Measurements from ENCODE around the gene CTRB1. TPM values are rescaled to one million over a fixed set of nuclear protein-coding genes. Genes with fewer than 3 reads are reported as not detected.

Gene CTRB1
- total and polyA plus RNA-seq, 2 of the 13 experiments (the other 11 are each of a cell fraction or from before 2014, with no cell fraction given) = not detected

DNA sequence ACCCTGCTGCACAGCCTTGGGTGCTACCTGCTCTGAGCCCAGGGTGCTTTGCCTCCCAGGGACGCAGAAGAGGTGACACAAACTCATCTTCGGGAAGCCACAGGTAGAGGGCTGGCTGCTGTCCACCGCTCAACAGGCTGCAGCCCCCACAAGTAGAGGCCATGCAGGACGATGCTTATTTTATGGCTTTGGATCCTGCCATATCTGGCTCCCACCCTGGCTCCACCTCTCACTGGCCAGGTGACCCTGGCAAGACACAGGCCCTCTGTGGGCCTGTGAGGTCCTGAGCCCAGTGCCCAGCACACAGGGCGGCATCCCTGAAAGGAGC is 44.0 kb downstream of the CTRB1 start (continued):
- no peak for TF ChIP-seq CCAR2 (optimal IDR thresholded peaks at IDR 0.05; ENCODE audit: low read depth, low read length)
- peak; percentile 15; the same call in 1 of the 2 replicates for TF ChIP-seq ZNF296 (CRISPR knock-in tag; conservative IDR thresholded peaks at IDR 0.05)
- TF ChIP-seq ZNF264 (CRISPR knock-in tag; IDR thresholded peaks at IDR 0.05) = peak; percentile 7
- no peak for TF ChIP-seq ZNF790 (CRISPR knock-in tag; IDR thresholded peaks at IDR 0.05; ENCODE audit: borderline replicate concordance)
- no peak for TF ChIP-seq RNF2 (conservative IDR thresholded peaks at IDR 0.05; ENCODE audit: low read depth)
- TF ChIP-seq FLYWCH1 (CRISPR knock-in tag; IDR thresholded peaks at IDR 0.05) = no peak
- TF ChIP-seq ZFP36L2 (CRISPR knock-in tag; IDR thresholded peaks at IDR 0.05) = no peak
- no peak for TF ChIP-seq ZNF766 (CRISPR knock-in tag; IDR thresholded peaks at IDR 0.05; ENCODE audit: borderline replicate concordance)
- TF ChIP-seq, protein P1, sequence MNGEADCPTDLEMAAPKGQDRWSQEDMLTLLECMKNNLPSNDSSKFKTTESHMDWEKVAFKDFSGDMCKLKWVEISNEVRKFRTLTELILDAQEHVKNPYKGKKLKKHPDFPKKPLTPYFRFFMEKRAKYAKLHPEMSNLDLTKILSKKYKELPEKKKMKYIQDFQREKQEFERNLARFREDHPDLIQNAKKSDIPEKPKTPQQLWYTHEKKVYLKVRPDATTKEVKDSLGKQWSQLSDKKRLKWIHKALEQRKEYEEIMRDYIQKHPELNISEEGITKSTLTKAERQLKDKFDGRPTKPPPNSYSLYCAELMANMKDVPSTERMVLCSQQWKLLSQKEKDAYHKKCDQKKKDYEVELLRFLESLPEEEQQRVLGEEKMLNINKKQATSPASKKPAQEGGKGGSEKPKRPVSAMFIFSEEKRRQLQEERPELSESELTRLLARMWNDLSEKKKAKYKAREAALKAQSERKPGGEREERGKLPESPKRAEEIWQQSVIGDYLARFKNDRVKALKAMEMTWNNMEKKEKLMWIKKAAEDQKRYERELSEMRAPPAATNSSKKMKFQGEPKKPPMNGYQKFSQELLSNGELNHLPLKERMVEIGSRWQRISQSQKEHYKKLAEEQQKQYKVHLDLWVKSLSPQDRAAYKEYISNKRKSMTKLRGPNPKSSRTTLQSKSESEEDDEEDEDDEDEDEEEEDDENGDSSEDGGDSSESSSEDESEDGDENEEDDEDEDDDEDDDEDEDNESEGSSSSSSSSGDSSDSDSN (CRISPR knock-in tag; IDR thresholded peaks at IDR 0.05) = peak; percentile 73; the same call in 1 of the 2 replicates
- peak; percentile 10 for TF ChIP-seq HNRNPLL (IDR thresholded peaks at IDR 0.05; ENCODE audit: low read depth, low read length, poor library complexity, severe bottlenecking)
- 0 out of 2 replicates have a peak, but pooled peaks have one; percentile 1 for TF ChIP-seq HOXA5 (CRISPR knock-in tag; IDR thresholded peaks at IDR 0.05)
- no peak for TF ChIP-seq TOPORS (CRISPR knock-in tag; IDR thresholded peaks at IDR 0.05)
- TF ChIP-seq HMGA1 (CRISPR knock-in tag; conservative IDR thresholded peaks at IDR 0.05) = no peak
- no peak for TF ChIP-seq REST (IDR thresholded peaks at IDR 0.05; ENCODE audit: borderline replicate concordance in 1 of 2, low read depth in 1 of 2, low read length in 2 of 2)
- TF ChIP-seq MTA1 (CRISPR knock-in tag; IDR thresholded peaks at IDR 0.05; ENCODE audit: borderline replicate concordance) = no peak
- no peak for TF ChIP-seq ZNF460 (CRISPR knock-in tag; IDR thresholded peaks at IDR 0.05; ENCODE audit: borderline replicate concordance)
- TF ChIP-seq ZSCAN20 (CRISPR knock-in tag; IDR thresholded peaks at IDR 0.05; ENCODE audit: borderline replicate concordance) = no peak
- TF ChIP-seq HNRNPH1 (optimal IDR thresholded peaks at IDR 0.05; ENCODE audit: low read depth, low read length) = no peak
- TF ChIP-seq SRY (CRISPR knock-in tag; IDR thresholded peaks at IDR 0.05) = 0 out of 2 replicates have a peak, but pooled peaks have one; percentile 59
- no peak for TF ChIP-seq ZNF781 (CRISPR knock-in tag; IDR thresholded peaks at IDR 0.05; ENCODE audit: borderline replicate concordance, not compliant biosample characterization)
- TF ChIP-seq REPIN1 (CRISPR knock-in tag; IDR thresholded peaks at IDR 0.05; ENCODE audit: borderline replicate concordance, low read depth) = 0 out of 2 replicates have a peak, but pooled peaks have one; percentile 16
- no peak for TF ChIP-seq ZBTB1 (CRISPR knock-in tag; IDR thresholded peaks at IDR 0.05; ENCODE audit: borderline replicate concordance)
- TF ChIP-seq ZNF501 (CRISPR knock-in tag; IDR thresholded peaks at IDR 0.05) = peak; percentile 43; the same call in 1 of the 2 replicates
